ENCODE measurements around the gene SIPA1L3.
A peak's percentile ranks its signal among the peaks of the same experiment; 100 is the strongest.

The SIPA1L3 gene

GRCh38 chr19:37905946-37906868 lies 801 bp upstream of the SIPA1L3 start, which contains the start of gene WDR87 (continued):
- TF ChIP-seq PATZ1 (tag by site-specific recombination; IDR thresholded peaks at IDR 0.05) (peak; percentile 97; the same call in 1 of the 2 replicates), BCL11A (tag by site-specific recombination; IDR thresholded peaks at IDR 0.05; ENCODE audit: low read depth) (0 out of 2 replicates have a peak, but pooled peaks have one; percentile 39), ZNF580 (tag by site-specific recombination; IDR thresholded peaks at IDR 0.05) (peak; percentile 21; the same call in 1 of the 2 replicates), ZBTB6 (tag by site-specific recombination; IDR thresholded peaks at IDR 0.05) (peak; percentile 73), ZNF549 (tag by site-specific recombination; IDR thresholded peaks at IDR 0.05) (no peak), ZNF391 (tag by site-specific recombination; IDR thresholded peaks at IDR 0.05; ENCODE audit: borderline replicate concordance, low read depth) (no peak), TRIM28 (IDR thresholded peaks at IDR 0.05; ENCODE audit: borderline replicate concordance, low read length) (no peak; the same call in 1 of the 2 replicates), ZNF174 (tag by site-specific recombination; IDR thresholded peaks at IDR 0.05) (peak; percentile 16; the same call in 1 of the 2 replicates), ZBTB44 (tag by site-specific recombination; IDR thresholded peaks at IDR 0.05) (0 out of 2 replicates have a peak, but pooled peaks have one; percentile 2), BCL11B (tag by site-specific recombination; IDR thresholded peaks at IDR 0.05; ENCODE audit: low read depth) (0 out of 2 replicates have a peak, but pooled peaks have one; percentile 51), ZNF510 (tag by site-specific recombination; IDR thresholded peaks at IDR 0.05; ENCODE audit: insufficient replicate concordance) (peak; percentile 9), ZNF843 (tag by site-specific recombination; IDR thresholded peaks at IDR 0.05) (no peak), YY2 (tag by site-specific recombination; IDR thresholded peaks at IDR 0.05) (no peak), BCL6B (tag by site-specific recombination; IDR thresholded peaks at IDR 0.05) (0 out of 2 replicates have a peak, but pooled peaks have one; percentile 21), ZNF146 (tag by site-specific recombination; IDR thresholded peaks at IDR 0.05) (0 out of 2 replicates have a peak, but pooled peaks have one; percentile 50), ZBTB7A (tag by site-specific recombination; IDR thresholded peaks at IDR 0.05; ENCODE audit: low read depth) (peak; percentile 93; the same call in 1 of the 2 replicates), EGR2 (tag by site-specific recombination; IDR thresholded peaks at IDR 0.05; ENCODE audit: low read depth) (peak; percentile 50; the same call in 1 of the 2 replicates), ZNF501 (tag by site-specific recombination; IDR thresholded peaks at IDR 0.05) (peak; percentile 56), IKZF3 (tag by site-specific recombination; IDR thresholded peaks at IDR 0.05) (peak; percentile 32; the same call in 1 of the 2 replicates), ZNF324 (tag by site-specific recombination; IDR thresholded peaks at IDR 0.05) (peak; percentile 96), ZNF449 (tag by site-specific recombination; IDR thresholded peaks at IDR 0.05) (peak; percentile 58; the same call in 1 of the 2 replicates), RBAK (tag by site-specific recombination; IDR thresholded peaks at IDR 0.05) (peak; percentile 56; the same call in 1 of the 2 replicates), ZNF792 (tag by site-specific recombination; IDR thresholded peaks at IDR 0.05) (0 out of 2 replicates have a peak, but pooled peaks have one; percentile 13), ZNF513 (tag by site-specific recombination; IDR thresholded peaks at IDR 0.05) (0 out of 2 replicates have a peak, but pooled peaks have one; percentile 6)
